ENCODE data around the gene NKD2. TPM values are rescaled to one million over a fixed set of nuclear protein-coding genes. Genes with fewer than 3 reads are reported as not detected.

Gene NKD2
- total RNA-seq, 1 experiment from 2014 or later = 12.8 TPM

DNA sequence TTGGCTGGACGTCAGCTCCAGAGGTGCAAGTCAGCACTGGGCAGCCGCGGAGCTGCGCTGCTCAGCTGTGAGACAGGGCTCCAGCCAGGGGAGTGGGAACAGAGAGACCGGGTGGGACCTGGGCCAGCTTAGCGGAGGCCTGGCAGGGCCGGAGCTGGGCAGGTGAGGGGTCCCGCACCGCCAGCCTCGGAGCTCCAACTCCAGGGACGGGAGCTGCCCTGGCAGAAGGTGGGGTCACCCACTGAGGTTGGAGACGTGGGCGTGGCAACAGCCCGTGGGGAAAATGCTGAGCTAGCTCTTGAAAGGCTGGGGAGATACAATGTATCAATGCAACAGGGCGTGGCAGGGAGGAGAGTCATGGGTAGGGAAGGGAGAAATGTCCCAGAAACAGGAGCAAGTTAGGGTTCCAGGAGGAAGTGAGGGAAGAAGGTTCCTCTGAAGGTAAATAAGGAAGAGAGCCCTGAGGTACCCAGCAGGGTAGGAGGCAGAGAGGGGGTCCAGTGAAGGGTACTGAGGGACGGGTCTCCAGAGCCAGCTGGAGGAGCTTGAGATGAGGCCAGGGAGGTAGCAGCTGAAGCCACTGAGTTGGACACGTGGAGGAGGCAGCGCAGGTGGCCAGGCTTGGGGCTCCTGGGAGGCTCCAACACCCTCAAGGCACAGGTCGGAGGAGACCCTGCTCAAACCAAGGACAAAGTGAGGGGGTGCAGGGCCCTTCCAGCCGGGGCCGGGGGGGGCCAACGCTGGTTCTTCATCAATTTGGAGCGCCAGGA, 736 bp upstream of the NKD2 start:
- Mint-ChIP-seq H3K4me1 (peaks cover 30% of the 10 kb centered on the region), H3K9me3 (no peaks in the 10 kb centered on the region), H3K27me3 (ENCODE audit: low read depth) (peaks cover 65% of the 10 kb centered on the region), H3K27ac (no peak overlapping the region), H3K4me3 (peak overlapping the region; percentile 54), H3K36me3 (no peaks in the 10 kb centered on the region)
- ATAC-seq = no peak
- ChIA-PET POLR2A (no interaction called here), CTCF (interaction anchor here (0.5 to 4.6 kb wide), 13 partner anchors 8 to 279 kb away, joined by 3 to 38 read pairs (median 4); no protein-coding TSS in a partner anchor)
- no peak for TF ChIP-seq NR1H2 (CRISPR knock-in tag; IDR thresholded peaks at IDR 0.05)
- no peak for TF ChIP-seq OVOL2 (CRISPR knock-in tag; IDR thresholded peaks at IDR 0.05; ENCODE audit: borderline replicate concordance)
- TF ChIP-seq MYBL2 (CRISPR knock-in tag; IDR thresholded peaks at IDR 0.05) = no peak
- TF ChIP-seq, protein P1, sequence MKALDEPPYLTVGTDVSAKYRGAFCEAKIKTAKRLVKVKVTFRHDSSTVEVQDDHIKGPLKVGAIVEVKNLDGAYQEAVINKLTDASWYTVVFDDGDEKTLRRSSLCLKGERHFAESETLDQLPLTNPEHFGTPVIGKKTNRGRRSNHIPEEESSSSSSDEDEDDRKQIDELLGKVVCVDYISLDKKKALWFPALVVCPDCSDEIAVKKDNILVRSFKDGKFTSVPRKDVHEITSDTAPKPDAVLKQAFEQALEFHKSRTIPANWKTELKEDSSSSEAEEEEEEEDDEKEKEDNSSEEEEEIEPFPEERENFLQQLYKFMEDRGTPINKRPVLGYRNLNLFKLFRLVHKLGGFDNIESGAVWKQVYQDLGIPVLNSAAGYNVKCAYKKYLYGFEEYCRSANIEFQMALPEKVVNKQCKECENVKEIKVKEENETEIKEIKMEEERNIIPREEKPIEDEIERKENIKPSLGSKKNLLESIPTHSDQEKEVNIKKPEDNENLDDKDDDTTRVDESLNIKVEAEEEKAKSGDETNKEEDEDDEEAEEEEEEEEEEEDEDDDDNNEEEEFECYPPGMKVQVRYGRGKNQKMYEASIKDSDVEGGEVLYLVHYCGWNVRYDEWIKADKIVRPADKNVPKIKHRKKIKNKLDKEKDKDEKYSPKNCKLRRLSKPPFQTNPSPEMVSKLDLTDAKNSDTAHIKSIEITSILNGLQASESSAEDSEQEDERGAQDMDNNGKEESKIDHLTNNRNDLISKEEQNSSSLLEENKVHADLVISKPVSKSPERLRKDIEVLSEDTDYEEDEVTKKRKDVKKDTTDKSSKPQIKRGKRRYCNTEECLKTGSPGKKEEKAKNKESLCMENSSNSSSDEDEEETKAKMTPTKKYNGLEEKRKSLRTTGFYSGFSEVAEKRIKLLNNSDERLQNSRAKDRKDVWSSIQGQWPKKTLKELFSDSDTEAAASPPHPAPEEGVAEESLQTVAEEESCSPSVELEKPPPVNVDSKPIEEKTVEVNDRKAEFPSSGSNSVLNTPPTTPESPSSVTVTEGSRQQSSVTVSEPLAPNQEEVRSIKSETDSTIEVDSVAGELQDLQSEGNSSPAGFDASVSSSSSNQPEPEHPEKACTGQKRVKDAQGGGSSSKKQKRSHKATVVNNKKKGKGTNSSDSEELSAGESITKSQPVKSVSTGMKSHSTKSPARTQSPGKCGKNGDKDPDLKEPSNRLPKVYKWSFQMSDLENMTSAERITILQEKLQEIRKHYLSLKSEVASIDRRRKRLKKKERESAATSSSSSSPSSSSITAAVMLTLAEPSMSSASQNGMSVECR (CRISPR knock-in tag; IDR thresholded peaks at IDR 0.05; ENCODE audit: borderline replicate concordance) = no peak
- TF ChIP-seq GRHL2 (CRISPR knock-in tag; IDR thresholded peaks at IDR 0.05; ENCODE audit: insufficient replicate concordance, severe bottlenecking) = no peak
- TF ChIP-seq, protein P2, sequence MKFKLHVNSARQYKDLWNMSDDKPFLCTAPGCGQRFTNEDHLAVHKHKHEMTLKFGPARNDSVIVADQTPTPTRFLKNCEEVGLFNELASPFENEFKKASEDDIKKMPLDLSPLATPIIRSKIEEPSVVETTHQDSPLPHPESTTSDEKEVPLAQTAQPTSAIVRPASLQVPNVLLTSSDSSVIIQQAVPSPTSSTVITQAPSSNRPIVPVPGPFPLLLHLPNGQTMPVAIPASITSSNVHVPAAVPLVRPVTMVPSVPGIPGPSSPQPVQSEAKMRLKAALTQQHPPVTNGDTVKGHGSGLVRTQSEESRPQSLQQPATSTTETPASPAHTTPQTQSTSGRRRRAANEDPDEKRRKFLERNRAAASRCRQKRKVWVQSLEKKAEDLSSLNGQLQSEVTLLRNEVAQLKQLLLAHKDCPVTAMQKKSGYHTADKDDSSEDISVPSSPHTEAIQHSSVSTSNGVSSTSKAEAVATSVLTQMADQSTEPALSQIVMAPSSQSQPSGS (CRISPR knock-in tag; IDR thresholded peaks at IDR 0.05; ENCODE audit: borderline replicate concordance, low read depth) = no peak
- no peak for TF ChIP-seq FOXK1 (CRISPR knock-in tag; IDR thresholded peaks at IDR 0.05)
- TF ChIP-seq, protein P3, sequence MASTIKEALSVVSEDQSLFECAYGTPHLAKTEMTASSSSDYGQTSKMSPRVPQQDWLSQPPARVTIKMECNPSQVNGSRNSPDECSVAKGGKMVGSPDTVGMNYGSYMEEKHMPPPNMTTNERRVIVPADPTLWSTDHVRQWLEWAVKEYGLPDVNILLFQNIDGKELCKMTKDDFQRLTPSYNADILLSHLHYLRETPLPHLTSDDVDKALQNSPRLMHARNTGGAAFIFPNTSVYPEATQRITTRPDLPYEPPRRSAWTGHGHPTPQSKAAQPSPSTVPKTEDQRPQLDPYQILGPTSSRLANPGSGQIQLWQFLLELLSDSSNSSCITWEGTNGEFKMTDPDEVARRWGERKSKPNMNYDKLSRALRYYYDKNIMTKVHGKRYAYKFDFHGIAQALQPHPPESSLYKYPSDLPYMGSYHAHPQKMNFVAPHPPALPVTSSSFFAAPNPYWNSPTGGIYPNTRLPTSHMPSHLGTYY (CRISPR knock-in tag; IDR thresholded peaks at IDR 0.05) = no peak
- no peak for TF ChIP-seq RELA (CRISPR knock-in tag; IDR thresholded peaks at IDR 0.05; ENCODE audit: borderline replicate concordance)
- TF ChIP-seq MXD4 (CRISPR knock-in tag; IDR thresholded peaks at IDR 0.05; ENCODE audit: borderline replicate concordance) = no peak
- TF ChIP-seq EMX1 (CRISPR knock-in tag; IDR thresholded peaks at IDR 0.05) = no peak
- TF ChIP-seq, protein P4, sequence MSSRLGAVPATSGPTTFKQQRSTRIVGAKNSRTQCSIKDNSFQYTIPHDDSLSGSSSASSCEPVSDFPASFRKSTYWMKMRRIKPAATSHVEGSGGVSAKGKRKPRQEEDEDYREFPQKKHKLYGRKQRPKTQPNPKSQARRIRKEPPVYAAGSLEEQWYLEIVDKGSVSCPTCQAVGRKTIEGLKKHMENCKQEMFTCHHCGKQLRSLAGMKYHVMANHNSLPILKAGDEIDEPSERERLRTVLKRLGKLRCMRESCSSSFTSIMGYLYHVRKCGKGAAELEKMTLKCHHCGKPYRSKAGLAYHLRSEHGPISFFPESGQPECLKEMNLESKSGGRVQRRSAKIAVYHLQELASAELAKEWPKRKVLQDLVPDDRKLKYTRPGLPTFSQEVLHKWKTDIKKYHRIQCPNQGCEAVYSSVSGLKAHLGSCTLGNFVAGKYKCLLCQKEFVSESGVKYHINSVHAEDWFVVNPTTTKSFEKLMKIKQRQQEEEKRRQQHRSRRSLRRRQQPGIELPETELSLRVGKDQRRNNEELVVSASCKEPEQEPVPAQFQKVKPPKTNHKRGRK (CRISPR knock-in tag; IDR thresholded peaks at IDR 0.05; ENCODE audit: borderline replicate concordance) = no peak
- no peak for TF ChIP-seq TCF7 (CRISPR knock-in tag; IDR thresholded peaks at IDR 0.05; ENCODE audit: low read depth)
- TF ChIP-seq, protein P5, sequence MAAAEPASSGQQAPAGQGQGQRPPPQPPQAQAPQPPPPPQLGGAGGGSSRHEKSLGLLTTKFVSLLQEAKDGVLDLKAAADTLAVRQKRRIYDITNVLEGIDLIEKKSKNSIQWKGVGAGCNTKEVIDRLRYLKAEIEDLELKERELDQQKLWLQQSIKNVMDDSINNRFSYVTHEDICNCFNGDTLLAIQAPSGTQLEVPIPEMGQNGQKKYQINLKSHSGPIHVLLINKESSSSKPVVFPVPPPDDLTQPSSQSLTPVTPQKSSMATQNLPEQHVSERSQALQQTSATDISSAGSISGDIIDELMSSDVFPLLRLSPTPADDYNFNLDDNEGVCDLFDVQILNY (CRISPR knock-in tag; IDR thresholded peaks at IDR 0.05) = no peak
- TF ChIP-seq ZNF263 (CRISPR knock-in tag; IDR thresholded peaks at IDR 0.05; ENCODE audit: low read depth) = no peak
- no peak for TF ChIP-seq NFYB (CRISPR knock-in tag; conservative IDR thresholded peaks at IDR 0.05; ENCODE audit: low read depth)
- TF ChIP-seq, protein P6, sequence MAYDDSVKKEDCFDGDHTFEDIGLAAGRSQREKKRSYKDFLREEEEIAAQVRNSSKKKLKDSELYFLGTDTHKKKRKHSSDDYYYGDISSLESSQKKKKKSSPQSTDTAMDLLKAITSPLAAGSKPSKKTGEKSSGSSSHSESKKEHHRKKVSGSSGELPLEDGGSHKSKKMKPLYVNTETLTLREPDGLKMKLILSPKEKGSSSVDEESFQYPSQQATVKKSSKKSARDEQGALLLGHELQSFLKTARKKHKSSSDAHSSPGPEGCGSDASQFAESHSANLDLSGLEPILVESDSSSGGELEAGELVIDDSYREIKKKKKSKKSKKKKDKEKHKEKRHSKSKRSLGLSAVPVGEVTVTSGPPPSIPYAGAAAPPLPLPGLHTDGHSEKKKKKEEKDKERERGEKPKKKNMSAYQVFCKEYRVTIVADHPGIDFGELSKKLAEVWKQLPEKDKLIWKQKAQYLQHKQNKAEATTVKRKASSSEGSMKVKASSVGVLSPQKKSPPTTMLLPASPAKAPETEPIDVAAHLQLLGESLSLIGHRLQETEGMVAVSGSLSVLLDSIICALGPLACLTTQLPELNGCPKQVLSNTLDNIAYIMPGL (CRISPR knock-in tag; IDR thresholded peaks at IDR 0.05) = no peak
- DNase-seq (ENCODE audit: low spot score) = peak; percentile 10

All from WTC11 (cell line).